ENCODE data around the gene TCF12.

The TCF12 gene

DNA sequence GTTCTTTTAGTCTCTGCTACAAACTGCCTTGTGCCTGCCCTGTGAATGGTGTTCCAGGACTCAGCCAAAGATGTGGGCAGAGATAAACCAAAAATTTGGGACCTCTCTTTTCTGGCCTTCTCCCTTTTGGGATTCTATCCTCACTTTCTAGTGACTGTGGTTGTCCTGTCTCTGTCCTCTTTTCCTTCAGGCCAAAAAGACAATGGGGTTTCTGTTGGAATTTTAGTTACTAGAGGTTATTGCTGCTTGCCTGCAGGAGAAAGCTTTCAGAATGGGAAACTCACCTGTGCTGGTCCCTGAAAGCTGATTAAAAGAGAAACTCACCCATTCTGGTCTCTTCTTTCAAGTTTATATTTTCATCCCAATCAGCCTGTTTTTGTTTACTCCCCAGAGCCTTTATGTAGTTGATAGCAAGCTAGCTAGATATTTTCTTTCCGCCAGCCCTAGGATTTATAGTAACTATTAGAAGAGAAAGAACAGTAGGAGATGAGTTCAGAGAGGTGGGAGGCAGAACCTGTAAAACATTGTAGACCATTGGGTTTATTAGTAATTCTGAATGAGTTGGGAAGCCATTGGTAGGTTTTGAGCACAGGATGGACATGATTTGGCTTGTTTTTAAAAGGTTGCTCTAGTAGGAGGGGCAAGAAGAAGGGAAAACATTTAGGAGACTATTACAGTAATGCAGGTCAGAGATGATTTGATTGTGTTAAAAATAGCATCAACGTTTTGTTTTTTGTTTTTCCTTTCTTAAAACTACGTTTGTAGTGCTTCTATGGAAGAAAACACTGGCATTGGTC is 138.9 kb downstream of the TCF12 start:
- DNase-seq: no peak

DNA sequence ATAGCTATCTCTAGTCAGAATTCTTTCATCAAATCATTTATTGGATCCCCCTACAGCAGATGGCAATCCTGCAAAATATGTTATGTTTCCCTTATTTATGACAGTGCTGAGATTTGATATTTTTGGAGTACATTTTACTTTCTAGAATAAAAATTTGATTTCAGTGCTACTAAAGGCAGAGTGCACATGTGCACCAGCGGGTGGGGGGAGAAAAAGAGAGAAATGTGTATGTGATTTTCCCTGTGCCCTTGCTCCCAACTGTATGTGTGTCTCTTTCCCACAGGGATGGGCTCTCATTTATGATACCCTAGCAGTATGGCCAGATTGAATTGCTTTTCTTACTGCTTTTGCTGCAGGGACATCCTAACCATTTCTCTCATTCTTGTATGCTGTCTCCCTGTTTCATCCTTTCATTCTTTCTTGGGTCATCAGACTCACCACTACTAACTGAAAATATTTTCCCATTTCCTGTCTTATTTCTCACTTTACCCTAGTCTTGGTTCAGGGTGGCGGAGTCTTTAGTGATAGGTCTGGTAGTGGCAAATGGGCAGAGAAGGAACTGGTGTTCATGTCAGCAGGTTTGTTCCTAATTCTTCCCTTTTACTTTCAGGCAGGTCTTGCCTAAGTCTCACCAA is 140.7 kb downstream of the TCF12 start:
- DNase-seq: no peak

GRCh38 chr15:57060799-57061198 is 142.4 kb downstream of the TCF12 start:
- no peak for DNase-seq

GRCh38 chr15:57061281-57061680 is 142.8 kb downstream of the TCF12 start:
- no peak for DNase-seq

DNA sequence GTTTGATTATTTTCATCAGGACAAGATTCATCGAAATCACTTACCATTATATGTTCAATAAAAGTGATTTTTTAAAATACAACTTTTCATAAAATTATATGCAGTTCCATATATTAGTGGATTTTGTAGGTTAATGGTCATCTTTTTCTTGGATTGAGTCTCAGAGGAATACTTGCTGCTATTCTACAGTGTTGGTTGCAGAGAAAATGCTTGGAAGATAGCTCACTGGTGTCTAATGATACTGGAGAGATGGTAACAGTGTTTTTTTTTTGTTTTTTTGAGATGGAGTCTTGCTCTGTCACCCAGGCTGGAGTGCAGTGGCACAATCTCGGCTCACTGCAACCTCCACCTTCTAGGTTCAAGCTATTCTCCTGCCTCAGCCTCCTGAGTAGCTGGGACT is 143.3 kb downstream of the TCF12 start:
- no peak for DNase-seq

GRCh38 chr15:57064033-57064432 is 145.6 kb downstream of the TCF12 start:
- no peak for DNase-seq

GRCh38 chr15:57069423-57069822 is 151.0 kb downstream of the TCF12 start:
- DNase-seq: no peak

DNA sequence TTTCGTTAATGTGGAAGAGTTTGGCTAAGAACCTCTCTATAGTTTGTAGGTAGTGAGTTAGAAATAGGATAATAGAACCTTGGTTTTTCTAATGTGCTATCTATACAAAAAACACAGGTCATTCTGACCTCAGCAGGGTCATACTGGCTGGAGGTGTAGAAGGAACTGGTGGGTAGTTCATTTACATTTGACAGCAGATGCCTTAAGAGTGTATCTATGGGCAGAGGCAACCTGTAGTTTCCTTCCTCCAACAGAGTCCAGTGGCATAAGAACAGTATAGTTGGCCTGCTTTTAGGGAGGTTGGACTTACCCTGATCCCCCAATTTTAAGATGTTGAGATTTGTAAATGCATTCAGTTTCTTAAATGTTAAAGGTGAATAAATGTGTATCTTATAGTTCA is 152.2 kb downstream of the TCF12 start:
- DNase-seq: no peak

DNA sequence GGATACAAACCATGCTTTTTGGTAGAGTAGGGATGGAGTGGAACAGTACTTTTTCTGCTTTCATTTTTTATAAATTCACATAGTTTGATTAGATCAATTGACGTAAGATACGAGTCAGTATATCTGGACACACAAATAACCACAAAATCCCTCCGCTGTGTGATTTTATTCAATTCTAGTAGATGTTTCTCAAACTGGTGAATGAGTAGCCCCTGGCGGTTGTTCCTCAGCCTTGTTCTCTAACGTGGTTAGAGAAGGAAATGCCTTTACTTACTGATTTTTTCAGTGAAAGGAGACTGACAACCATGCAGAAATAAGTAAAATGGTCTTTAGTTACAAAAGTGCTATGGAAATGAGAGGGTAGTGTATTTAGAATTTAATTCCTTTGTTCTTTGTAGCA is 161.0 kb downstream of the TCF12 start:
- no peak for DNase-seq

GRCh38 chr15:57079931-57080620 is 161.6 kb downstream of the TCF12 start:
- no peak for DNase-seq

- DNase-seq: no peak
These were observed 163.7 kb downstream of the TCF12 start for GRCh38 chr15:57082054-57082728.

- no peak for DNase-seq
These were observed 165.7 kb downstream of the TCF12 start for GRCh38 chr15:57084192-57084591.

DNA sequence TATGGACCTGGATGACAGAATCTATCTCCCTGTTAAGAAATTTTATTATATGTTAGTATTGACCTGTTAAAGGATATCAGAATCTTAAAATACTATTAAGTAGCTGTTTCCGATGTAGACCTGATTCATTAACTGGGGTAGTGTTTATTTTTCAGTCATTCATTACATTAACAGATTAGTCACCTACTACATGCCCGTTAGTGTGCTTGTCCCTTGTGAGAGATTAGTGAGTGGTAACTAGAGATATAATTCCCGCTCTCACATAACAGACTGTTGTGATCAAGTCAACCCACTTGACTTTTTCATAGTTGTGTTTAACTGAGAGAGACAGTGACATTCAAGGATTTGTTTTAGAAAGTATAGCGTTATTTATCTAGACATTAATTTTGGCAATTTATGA is 166.8 kb downstream of the TCF12 start:
- DNase-seq: no peak

DNA sequence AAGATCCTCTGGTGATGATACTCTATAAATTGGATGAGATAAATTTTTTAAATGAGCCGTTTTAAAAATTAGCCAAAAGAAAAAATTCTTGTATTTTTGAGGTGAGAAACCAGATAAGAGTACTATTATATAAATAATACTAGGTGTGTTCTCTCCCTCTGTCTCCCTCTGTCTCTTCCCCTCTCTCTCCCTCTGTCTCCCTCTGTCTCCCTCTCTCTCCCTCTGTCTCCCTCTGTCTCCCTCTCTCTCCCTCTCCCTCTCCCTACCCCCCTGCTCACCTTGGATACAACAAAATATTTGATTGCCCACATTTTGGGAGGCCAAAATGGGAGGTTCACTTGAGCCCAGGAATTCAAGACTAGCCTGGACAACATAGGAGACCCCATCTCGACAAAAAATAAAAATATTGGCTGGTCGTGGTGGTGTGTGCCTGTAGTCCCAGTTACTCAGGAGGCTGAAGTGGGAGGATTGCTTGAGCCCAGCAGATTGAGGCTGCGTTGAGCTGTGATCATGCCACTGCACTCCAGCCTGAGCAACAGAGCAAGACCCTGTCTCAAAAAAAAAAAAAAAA is 168.5 kb downstream of the TCF12 start:
- DNase-seq: no peak

DNA sequence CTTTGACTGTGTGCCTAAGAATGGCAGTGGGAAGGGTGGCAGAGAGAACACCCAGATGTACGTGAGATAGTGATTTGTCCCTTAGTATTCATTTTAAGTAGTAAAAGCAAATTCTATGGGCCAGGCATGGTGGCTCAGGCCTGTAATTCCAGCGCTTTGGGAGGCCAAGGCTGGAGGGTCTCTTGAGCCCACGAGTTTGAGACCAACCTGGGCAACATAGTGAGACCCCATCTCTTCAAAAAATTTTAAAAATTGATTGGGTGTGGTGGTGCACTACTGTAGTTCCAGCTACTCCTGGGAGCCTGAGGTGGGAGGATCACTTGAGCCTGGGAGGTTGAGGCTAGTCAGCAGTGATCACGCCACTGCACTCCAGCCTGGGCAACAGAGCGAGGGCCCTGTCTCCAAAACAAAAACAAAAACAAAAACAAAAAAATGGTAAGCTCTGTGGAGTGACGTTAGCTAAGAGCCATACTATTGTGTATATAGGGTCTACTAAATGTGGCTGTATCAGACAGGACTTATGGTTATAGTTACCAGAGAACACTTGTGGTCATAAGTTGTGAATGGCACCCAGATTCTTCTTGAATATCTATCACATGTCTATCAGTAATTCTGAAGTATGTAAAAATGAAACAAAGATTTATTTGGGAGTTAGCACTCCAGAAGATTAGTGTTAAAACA is 171.5 kb downstream of the TCF12 start:
- DNase-seq: no peak

DNA sequence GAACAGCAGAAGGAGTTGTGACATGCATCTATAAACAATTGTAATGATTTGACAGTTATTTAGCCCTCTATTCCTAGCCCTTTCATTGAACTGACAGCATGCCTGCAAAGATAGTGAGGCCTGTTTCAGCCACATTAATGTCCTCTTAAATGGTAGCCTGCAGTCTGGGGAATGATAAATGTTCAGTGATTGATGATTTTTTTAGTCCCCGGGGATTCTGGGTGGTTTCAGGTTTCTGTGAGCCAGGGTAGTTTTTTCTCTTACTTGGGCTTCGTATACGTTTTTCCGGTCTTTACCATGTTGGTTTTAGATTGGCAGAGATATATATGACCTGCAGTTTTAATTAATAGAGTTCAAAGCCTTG is 172.0 kb downstream of the TCF12 start:
- DNase-seq: no peak

- DNase-seq: no peak
These were observed 173.2 kb downstream of the TCF12 start for GRCh38 chr15:57091636-57092035.

GRCh38 chr15:57092252-57092651 is 173.8 kb downstream of the TCF12 start:
- no peak for DNase-seq

DNA sequence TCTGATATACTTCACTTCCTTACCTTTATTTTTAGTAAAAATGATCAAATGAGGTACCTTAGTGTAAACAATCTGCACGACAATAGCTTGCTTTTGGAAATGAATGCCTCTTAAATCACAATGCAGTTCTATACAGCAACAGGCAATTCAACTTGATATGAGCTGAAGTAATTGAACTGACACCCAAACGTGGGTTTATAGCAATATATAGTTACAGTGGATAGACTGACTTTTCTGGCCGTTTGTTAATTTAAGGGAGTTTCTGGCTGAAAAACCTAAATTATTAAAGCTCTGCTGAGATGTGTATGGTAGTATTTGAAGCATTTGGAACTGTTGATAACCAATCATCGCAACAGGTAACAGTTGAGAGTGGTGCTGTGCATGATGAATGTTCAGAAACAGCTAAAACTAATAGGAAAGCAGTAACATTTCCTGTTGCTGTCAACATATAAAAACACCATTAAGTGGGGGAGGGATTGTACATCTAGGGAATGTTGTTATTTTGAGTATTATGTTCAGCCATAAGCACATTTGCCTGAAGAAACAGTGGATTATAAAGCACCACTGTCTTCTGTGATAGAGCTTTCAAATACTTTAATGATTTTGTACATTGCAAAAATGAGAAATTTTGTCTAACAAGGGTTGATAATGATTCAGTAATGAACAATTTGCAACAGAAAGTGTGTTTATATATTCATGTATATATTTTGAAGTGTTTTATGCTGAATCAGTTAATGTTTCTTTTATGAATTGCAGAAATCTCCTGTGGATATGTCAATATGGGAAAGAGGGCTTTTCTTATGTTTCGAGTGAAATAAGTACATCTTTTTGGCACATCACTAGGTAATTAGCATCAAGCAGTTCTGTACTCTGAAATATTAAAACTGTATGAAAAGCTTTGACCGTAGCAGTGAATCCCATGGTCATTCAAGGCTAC is 176.1 kb downstream of the TCF12 start:
- DNase-seq: no peak

DNA sequence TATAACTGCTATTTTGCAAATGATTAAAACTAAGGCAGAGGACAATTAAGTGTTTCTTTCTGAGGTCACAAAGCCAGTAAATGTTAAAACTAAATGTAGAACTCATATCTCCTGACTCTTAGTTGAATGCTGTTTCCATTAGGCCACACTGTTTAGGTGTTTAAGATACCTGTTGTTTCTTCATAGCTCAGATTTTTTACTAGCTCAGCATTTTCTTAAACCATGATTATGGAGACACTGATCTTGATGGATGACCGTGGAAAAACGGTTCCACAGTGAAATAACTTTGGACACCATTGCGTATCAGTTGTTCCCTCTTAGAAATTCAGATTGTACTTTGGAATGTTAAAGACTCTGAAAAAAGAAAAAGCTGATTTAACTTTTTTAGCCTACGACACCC is 177.5 kb downstream of the TCF12 start:
- DNase-seq: no peak

DNA sequence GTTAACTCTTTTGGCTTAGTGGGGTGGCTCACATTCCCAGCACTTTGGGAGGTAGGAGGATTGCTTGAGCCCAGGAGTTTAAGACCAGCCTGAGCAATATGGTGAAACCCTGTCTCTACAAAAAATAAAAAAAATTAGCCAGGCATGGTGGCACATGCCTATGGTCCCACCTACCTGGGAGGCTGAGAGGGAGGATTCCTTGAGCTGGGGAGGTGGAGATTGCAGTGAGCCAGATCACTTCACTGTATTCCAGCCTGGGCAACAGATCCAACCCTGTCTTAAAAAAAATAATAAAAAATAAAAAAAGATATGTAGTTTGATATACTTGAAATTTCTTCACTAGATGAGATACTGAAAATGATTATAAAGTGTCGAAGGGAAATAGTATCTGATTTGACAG is 178.8 kb downstream of the TCF12 start:
- DNase-seq: no peak
